ENCODE measurements around the gene AWAT1. TPM values are rescaled to one million over a fixed set of nuclear protein-coding genes. Genes with fewer than 3 reads are reported as not detected.

Gene AWAT1
- total RNA-seq, 4 donors from 2014 or later, result not detected

DNA sequence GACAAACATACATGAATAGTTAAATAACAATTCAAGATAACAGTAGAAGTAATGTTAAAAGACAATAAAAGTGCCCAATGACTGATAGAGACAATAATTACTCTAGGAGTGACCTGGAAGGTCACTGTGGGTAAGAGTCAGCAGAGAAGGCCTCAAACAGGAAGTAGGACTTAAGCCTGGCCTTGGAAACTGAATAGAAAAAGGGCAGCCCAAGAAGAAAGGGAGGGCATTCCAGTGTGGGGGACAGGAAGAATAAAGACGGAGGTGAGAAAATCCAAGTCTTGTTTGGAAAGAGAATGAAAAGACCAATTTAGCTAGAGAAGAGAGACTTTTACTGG is 19.6 kb downstream of the AWAT1 start:
- Histone ChIP-seq H3K27ac (no peak overlapping the region), H3K9me3 (no peaks in the 10 kb centered on the region), H3K36me3 (no peaks in the 10 kb centered on the region), H3K27me3 (no peaks in the 10 kb centered on the region), H3K4me1 (no peaks in the 10 kb centered on the region), H3K4me3 (replicated peaks in 1 of 3) (no peak overlapping the region)
- TF ChIP-seq, protein P1, sequence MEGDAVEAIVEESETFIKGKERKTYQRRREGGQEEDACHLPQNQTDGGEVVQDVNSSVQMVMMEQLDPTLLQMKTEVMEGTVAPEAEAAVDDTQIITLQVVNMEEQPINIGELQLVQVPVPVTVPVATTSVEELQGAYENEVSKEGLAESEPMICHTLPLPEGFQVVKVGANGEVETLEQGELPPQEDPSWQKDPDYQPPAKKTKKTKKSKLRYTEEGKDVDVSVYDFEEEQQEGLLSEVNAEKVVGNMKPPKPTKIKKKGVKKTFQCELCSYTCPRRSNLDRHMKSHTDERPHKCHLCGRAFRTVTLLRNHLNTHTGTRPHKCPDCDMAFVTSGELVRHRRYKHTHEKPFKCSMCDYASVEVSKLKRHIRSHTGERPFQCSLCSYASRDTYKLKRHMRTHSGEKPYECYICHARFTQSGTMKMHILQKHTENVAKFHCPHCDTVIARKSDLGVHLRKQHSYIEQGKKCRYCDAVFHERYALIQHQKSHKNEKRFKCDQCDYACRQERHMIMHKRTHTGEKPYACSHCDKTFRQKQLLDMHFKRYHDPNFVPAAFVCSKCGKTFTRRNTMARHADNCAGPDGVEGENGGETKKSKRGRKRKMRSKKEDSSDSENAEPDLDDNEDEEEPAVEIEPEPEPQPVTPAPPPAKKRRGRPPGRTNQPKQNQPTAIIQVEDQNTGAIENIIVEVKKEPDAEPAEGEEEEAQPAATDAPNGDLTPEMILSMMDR (IDR thresholded peaks at IDR 0.05), result no peak
- no peak for TF ChIP-seq POLR2A (IDR thresholded peaks at IDR 0.05)
- no peak for DNase-seq
- 88 to 90% methylated on average over 1 of the region's 1 CpG for WGBS, 2 donors
- intact Hi-C loops (cut with DNase I), result no loop called here

DNA sequence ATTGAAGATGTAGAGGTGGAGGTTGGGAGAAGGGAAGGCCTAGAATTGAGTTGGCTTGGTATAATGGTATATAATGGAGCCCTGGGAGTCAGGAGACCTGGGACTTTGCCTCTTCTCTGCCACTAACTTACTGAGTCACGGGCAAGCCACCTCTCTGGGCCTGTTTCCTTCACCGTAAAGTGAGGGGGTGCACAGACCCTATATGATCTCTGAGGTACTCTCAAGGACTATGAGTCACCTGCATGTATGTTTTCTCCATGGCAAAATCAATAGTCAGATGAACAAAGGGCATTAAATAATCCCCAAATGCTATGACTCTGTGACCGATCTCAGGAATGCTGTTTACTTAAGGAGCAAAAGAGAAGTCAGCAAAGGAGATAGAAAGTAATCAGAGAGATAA is 20.5 kb downstream of the AWAT1 start:
- no peaks in the 10 kb centered on the region for H3K27me3 ChIP-seq
- no peak overlapping the region for H3K4me3 ChIP-seq (replicated peaks in 1 of 3)
- 95 to 98% methylated on average over 3 of the region's 3 CpGs for WGBS, 2 donors
- H3K27ac ChIP-seq, result no peak overlapping the region
- no peak for TF ChIP-seq POLR2A (IDR thresholded peaks at IDR 0.05)
- TF ChIP-seq, protein P1 (IDR thresholded peaks at IDR 0.05), result no peak
- intact Hi-C loops (cut with DNase I), result no loop called here
- H3K9me3 ChIP-seq, result no peaks in the 10 kb centered on the region
- no peaks in the 10 kb centered on the region for H3K36me3 ChIP-seq
- DNase-seq, result no peak
- no peaks in the 10 kb centered on the region for H3K4me1 ChIP-seq

DNA sequence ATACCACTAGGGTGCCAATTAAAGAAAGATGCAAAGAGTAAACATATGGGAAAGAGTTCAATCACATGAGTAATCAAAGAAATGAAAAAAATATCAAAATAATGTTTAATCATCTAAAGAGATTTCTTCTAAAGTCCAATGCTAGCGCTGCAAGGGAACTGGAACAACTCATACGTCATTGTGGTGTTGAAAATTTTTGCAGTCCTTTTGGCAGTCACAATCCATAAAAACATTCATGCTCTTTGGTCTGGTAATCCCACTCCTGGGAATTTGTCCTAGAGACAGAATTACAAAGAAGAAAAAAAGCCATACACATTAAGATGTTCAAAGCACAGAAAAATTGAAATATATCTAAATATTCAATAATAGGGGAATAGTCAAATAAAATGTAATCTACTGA is 21.0 kb downstream of the AWAT1 start:
- TF ChIP-seq POLR2A (IDR thresholded peaks at IDR 0.05), result no peak
- TF ChIP-seq, protein P1 (IDR thresholded peaks at IDR 0.05), result no peak
- intact Hi-C loops (cut with DNase I), result no loop called here
- DNase-seq, result no peak
- no peak overlapping the region for H3K27ac ChIP-seq
- H3K9me3 ChIP-seq, result no peaks in the 10 kb centered on the region
- no peaks in the 10 kb centered on the region for H3K36me3 ChIP-seq
- WGBS, 2 donors, result 78 to 89% methylated on average over 2 of the region's 2 CpGs
- H3K4me1 ChIP-seq, result no peaks in the 10 kb centered on the region
- no peak overlapping the region for H3K4me3 ChIP-seq (replicated peaks in 1 of 3)
- H3K27me3 ChIP-seq, result no peaks in the 10 kb centered on the region

DNA sequence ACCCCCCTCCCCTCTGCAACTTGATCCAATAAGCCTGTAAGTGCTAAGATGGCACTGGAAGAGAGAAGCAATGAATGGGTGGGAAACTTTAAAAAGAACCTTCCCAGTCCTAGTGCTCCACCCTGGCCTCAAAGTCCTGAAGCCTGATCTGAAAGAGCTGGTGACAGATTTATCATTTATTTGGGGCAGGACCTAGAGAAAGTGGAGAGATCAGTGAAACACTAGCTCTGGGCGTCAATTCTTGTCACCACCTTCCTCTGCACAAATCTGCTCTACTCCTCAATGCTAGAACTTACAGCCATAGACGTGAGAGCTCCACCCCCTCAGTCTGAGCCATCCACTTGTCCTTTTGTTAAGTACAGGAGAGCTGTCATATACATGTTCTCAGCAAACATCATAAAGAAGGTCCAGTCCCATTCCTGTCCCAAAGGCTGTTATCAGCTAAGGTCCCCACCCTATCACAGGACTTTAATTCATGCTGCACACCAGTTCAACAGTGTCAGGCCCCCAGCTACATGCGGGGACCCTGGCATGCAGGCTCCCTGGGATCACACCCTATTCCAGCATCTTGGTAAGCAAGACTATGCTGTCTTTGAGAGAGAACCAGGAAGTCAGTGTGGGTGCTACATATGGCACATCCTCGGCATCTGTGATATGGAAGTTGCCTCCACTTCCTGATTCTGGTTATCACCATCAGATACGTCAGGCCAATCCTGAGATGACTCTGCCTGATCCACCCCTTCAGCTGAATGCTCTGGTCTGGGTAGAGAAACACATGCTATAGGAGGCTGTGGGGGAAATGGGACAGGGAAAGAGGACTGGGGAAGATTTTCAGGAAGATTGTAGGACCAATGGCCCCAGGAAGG is 23.2 kb downstream of the AWAT1 start:
- Histone ChIP-seq H3K9me3 (no peaks in the 10 kb centered on the region), H3K27me3 (no peaks in the 10 kb centered on the region), H3K27ac (no peak overlapping the region), H3K36me3 (no peaks in the 10 kb centered on the region), H3K4me1 (no peaks in the 10 kb centered on the region), H3K4me3 (replicated peaks in 1 of 3) (no peak overlapping the region)
- no peak for TF ChIP-seq POLR2A (IDR thresholded peaks at IDR 0.05)
- TF ChIP-seq, protein P1 (IDR thresholded peaks at IDR 0.05), result no peak
- 81 to 83% methylated on average over 4 of the region's 5 CpGs for WGBS, 2 donors
- intact Hi-C loops (cut with DNase I), result no loop called here
- no peak for DNase-seq

DNA sequence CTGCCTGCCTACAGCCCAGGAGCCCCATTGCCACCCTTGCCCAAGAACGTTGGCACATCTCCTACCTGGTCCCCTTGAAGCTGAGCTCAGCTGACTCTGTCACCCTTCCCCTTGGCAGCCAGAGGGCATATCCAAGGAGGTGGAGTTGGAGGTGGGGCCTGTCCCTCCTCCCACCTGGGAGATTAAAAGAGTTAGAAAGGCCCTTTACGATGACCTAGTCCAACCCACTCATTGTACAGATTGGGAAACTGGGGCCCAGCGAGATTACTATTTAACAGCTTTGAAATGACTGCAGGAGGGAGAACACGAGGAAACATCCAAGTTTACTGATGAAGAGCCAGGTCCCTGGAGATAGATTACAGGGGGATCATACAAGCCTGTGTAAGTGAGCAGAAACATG is 25.6 kb downstream of the AWAT1 start, which contains the start of gene P2RY4:
Gene P2RY4 (minus strand): TSS at position 101 of the 400 bp plus-strand sequence. CDS start 580 bp downstream, outside the sequence.
- H3K4me3 ChIP-seq (replicated peaks in 1 of 3), result no peak within 1 kb of the TSS
- WGBS, 2 donors, result 82 to 86% methylated on average over 2 to 4 of the region's 4 CpGs
- DNase-seq, result no peak
- intact Hi-C loops (cut with DNase I), result no loop called here
- H3K9me3 ChIP-seq, result no peaks in the 10 kb centered on the region
- no peaks in the 10 kb centered on the region for H3K4me1 ChIP-seq
- no peaks in the 10 kb centered on the region for H3K36me3 ChIP-seq
- H3K27me3 ChIP-seq, result no peaks in the 10 kb centered on the region
- H3K27ac ChIP-seq, result no peak within 1 kb of the TSS
- no peak for TF ChIP-seq POLR2A (IDR thresholded peaks at IDR 0.05)
- TF ChIP-seq, protein P1 (IDR thresholded peaks at IDR 0.05), result no peak

Measured in thyroid gland (tissue), 4 donors.